Activated CD4-positive, CD25-positive, alpha-beta regulatory T cell (primary cell): ENCODE measurements around the gene PROC.
"Not testable (repeated sequence)": the region's sequence is repeated elsewhere in the genome, so short reads cannot be mapped to it uniquely, and the experiment has no call there.

ENCODE experiments used
- DNase-seq, 4 experiments: peaks; one replicate each; lab custom pipeline; 2025; lab: John Stamatoyannopoulos, UW

PROC gene

GRCh38 chr2:127427376-127428056 is 9.3 kb downstream of the PROC start:
- no peak for DNase-seq

GRCh38 chr2:127428057-127428814 is 10.0 kb downstream of the PROC start:
- no peak for DNase-seq

GRCh38 chr2:127428815-127429109 is 10.5 kb downstream of the PROC start:
- DNase-seq = no peak

GRCh38 chr2:127429291-127429690 is 11.1 kb downstream of the PROC start:
- no peak for DNase-seq

- DNase-seq = no peak
Observed at GRCh38 chr2:127429844-127430425, 11.7 kb downstream of the PROC start.

- no peak for DNase-seq
Observed at GRCh38 chr2:127431408-127432023, 13.3 kb downstream of the PROC start.

- no peak for DNase-seq
Observed at GRCh38 chr2:127434515-127434914, 16.3 kb downstream of the PROC start.

- DNase-seq = no peak
Observed at GRCh38 chr2:127437056-127437455, 18.8 kb downstream of the PROC start.

GRCh38 chr2:127437781-127438726 is 19.8 kb downstream of the PROC start:
- no peak for DNase-seq

GRCh38 chr2:127439343-127439742 is 21.1 kb downstream of the PROC start:
- DNase-seq = no peak

GRCh38 chr2:127448526-127448925 is 30.3 kb downstream of the PROC start:
- DNase-seq = no peak

GRCh38 chr2:127449414-127449813 is 31.2 kb downstream of the PROC start:
- DNase-seq = no peak

GRCh38 chr2:127449898-127450297 is 31.7 kb downstream of the PROC start:
- no peak for DNase-seq

GRCh38 chr2:127451981-127452380 is 33.8 kb downstream of the PROC start:
- DNase-seq = no peak

GRCh38 chr2:127452423-127452822 is 34.2 kb downstream of the PROC start:
- DNase-seq = not testable (repeated sequence)

- DNase-seq = no peak
Observed at GRCh38 chr2:127453013-127453391, 34.8 kb downstream of the PROC start.

- DNase-seq = no peak
Observed at GRCh38 chr2:127453392-127454171, 35.4 kb downstream of the PROC start.

- DNase-seq = no peak
Observed at GRCh38 chr2:127454595-127455565, 36.7 kb downstream of the PROC start.

GRCh38 chr2:127455566-127456493 is 37.6 kb downstream of the PROC start:
- DNase-seq = no peak
